Large intestine (tissue), 3 donors: ENCODE results near the gene TBC1D24. TPM values are rescaled to one million over a fixed set of nuclear protein-coding genes. Genes with fewer than 3 reads are reported as not detected.
A peak's percentile ranks its signal among the peaks of the same experiment; 100 is the strongest.
"Not testable (repeated sequence)": the region's sequence is repeated elsewhere in the genome, so short reads cannot be mapped to it uniquely, and the experiment has no call there.

Experiments used
- DNase-seq, 2 donors: peaks; one replicate each; pipeline versions ENCODE4 v3.0.0 to v3.0.0-alpha.2; 2013
- H3K27ac ChIP-seq: one replicate; pipeline ENCODE4 v1.5.1; 2013; ENCODE audit warnings: low read length
- H3K27me3 ChIP-seq: 2 replicates; pipeline ENCODE4 v1.6.1; 2013; ENCODE audit warnings: low read length; ENCODE audit not compliant: control insufficient read depth, insufficient read depth
- H3K36me3 ChIP-seq: 2 replicates; pipeline ENCODE4 v1.6.1; 2013; ENCODE audit warnings: low read length; ENCODE audit not compliant: control insufficient read depth, insufficient read depth
- H3K4me1 ChIP-seq: one replicate; pipeline ENCODE4 v1.6.1; 2013; ENCODE audit warnings: low read length; ENCODE audit not compliant: control insufficient read depth, insufficient read depth
- H3K4me3 ChIP-seq: one replicate; pipeline ENCODE4 v1.5.1; 2013; ENCODE audit warnings: low read length
- H3K9me3 ChIP-seq: one replicate; pipeline ENCODE4 v1.6.1; 2013; ENCODE audit warnings: mild to moderate bottlenecking, low read depth, low read length, moderate library complexity; ENCODE audit not compliant: control insufficient read depth
- WGBS: methylation state at CpG from one replicate; pipeline ENCODE4 v1.1.5; 2013; ENCODE audit warnings: low lambda C conversion rate; ENCODE audit not compliant: insufficient coverage; 5-methylcytosine and 5-hydroxymethylcytosine counted together
- polyA plus RNA-seq: library from polyadenylated mRNA; unstranded; fragments of 120-200 nt; gene quantifications from one replicate; pipeline ENCODE4 v1.2.1, GENCODE V29; 2013

The TBC1D24 gene
- polyA plus RNA-seq, 1 donor, result 15.1 TPM

DNA sequence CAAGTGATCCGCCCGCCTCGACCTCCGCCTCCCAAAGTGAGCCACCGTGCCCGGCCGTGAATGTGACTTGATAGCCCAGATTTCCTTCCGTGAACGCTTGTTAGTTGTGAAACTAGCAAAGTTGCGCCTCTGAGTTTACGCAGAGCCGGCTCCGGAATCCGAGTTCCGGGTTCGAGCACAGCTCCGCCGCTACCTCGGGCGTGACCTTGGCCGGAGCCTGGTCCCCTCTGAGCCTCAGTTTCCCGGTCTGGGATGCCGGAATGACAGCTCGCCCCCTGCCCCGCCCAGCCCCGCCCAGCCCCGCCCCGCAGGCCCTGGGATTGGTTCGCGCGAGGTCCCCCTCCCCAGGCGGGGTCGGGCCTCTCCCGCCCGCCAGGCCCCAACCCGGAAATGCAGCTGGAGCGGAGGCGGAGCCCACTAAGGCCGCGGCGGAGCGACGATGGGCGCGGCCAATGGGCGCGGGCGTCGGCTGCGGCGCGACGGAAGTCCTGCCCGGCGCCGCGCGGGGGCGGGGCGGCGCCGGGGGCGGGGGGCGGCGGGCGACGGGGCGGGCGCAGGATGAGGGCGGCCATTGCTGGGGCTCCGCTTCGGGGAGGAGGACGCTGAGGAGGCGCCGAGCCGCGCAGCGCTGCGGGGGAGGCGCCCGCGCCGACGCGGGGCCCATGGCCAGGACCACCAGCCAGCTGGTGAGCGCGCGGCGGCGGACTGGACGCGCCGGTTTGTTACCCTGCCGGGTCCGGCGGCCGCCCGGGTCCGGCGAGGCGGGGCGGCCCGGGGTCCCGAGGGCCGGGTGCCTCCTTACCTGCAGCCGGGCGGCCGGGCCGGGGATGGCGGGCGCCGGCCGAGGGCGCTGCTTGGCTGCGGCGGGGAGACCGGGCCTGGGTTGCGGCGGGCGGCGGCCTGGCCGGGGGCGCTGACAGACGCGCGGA lies 62.8 kb downstream of the TBC1D24 start, which contains the start of gene PDPK1:
TSS of gene PDPK1 (plus strand) at position 571 of the 929 bp plus-strand sequence. CDS start at position 663, 92 bp downstream.
- peak within 1 kb of the TSS; percentile 75 for H3K27ac ChIP-seq
- WGBS, result no CpG with 5 or more reads among the region's 126 CpGs
- no peaks in the 10 kb centered on the region for H3K27me3 ChIP-seq
- peak; percentile 95 to 96 for DNase-seq
- H3K36me3 ChIP-seq, result peaks cover 2% of the 10 kb centered on the region
- H3K4me1 ChIP-seq, result peaks cover 28% of the 10 kb centered on the region
- peak within 1 kb of the TSS; percentile 80 for H3K4me3 ChIP-seq
- no peaks in the 10 kb centered on the region for H3K9me3 ChIP-seq

DNA sequence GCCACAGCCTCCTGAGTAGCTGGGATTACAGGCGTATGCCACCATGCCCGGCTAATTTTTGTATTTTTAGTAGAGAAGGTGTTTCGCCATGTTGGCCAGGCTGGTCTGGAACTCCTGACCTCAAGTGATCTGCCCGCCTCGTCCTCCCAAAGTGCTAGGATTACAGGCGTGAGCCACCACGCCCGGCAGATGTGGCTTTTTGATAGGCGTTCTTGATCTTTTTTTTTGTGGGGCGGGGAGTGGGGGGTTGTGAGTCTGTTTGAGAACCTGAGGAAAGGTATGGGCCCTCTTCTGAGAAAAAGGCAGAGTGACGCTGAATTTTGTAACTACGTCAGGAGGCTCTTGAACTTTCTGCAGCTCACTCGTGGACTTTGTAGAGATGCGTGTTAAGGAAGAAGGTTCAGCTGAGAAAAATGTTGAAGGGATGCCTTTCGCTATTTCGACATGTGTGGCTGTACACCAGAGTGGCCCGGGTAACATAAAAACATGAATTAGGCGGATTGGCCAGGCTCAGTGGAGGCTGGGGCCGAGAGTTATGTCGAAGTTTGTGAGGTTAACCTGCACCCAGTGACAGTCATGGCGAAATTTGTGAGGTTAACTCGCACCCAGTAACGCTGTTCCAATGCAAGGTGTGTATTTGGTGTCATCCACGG lies 64.4 kb downstream of the TBC1D24 start:
- H3K4me3 ChIP-seq, result not testable (repeated sequence)
- 100% methylated on average over 2 of the region's 24 CpGs for WGBS

DNA sequence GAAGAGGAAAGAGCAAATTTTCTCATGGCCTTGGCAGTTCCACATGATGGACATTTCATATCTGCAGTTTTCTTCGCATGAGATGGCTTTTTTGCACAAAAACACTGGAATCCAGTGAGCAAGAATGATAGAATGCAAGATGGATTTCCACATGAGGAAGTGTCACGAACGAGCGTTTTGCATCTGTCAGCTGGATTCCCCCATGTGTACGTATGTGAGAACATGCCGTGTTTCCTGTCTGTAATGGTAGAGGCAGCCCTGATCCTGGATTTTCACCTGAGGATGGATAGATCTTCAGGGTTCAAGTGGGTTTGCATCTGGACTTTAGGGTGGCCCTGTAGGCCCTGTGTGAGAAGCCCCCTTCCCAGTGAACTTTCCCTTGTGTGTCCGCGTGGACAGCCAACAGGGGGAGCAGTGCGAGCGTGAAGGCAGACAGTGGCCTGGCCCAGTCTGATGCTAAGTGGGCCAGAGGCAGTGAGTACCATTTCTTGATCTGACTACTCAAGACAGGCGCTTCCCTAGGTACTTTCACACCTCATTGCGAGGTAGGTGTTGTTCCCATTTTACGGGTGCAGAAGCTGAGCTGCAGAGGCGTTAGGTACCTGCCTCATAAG lies 65.0 kb downstream of the TBC1D24 start:
- DNase-seq, H3K9me3 ChIP-seq, H3K36me3 ChIP-seq, H3K4me3 ChIP-seq, H3K27ac ChIP-seq, H3K27me3 ChIP-seq: not testable (repeated sequence)
- H3K4me1 ChIP-seq, result peaks cover 28% of the 10 kb centered on the region
- WGBS, result no CpG with 5 or more reads among the region's 14 CpGs

More for the DNA sequence above, 64.4 kb downstream of the TBC1D24 start:
- H3K4me1 ChIP-seq, result peaks cover 28% of the 10 kb centered on the region
- H3K9me3 ChIP-seq, H3K27ac ChIP-seq, H3K36me3 ChIP-seq, H3K27me3 ChIP-seq, DNase-seq: not testable (repeated sequence)

DNA sequence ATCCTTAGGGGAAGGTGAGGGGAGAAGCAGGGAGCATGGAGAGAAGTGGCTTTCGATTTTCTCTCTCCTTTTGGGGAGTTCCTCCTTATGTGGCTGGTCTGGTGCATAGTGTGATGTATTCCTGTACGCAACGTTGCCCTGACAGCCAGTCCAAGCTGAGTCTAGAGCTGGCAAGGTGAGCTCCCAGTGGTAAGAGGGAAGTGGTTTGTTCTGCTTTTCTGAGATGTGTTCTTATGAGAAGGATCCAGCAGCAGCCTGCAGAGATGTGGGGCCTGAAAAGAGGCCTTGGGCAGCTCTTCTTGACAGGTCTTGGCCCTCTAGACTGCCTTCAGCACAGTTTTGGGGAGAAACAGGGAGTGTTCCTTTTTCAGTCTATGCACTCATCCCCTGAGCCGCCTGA lies 66.0 kb downstream of the TBC1D24 start:
- not testable (repeated sequence) for H3K4me3 ChIP-seq, H3K36me3 ChIP-seq, H3K9me3 ChIP-seq, DNase-seq, H3K27me3 ChIP-seq, H3K27ac ChIP-seq
- WGBS, result no CpG with 5 or more reads among the region's 4 CpGs
- H3K4me1 ChIP-seq, result peaks cover 28% of the 10 kb centered on the region

DNA sequence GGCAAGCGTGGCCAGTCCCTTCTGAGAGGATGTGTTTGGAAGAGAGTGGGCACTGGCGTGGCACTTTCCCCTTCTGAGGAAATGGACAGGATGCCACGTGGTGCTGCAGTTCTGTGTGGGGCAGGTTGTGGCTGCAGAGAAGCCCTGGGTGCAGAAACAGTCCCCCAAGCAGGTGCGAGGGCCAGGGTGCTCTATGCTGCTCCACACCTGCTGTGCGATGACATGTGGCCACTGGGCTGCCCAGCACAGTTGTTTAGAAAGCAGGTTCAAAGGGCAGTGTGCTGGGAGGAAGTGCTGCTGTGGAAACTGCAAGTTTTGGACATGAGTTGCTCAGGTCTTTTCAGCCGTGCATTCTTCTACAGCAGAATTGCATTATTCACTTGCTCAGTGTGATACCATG lies 66.5 kb downstream of the TBC1D24 start:
- H3K9me3 ChIP-seq, H3K27me3 ChIP-seq, H3K4me3 ChIP-seq, H3K36me3 ChIP-seq, H3K27ac ChIP-seq: not testable (repeated sequence)
- H3K4me1 ChIP-seq, result peaks cover 26% of the 10 kb centered on the region
- peak in 1 of 2 donors; percentile 69 for DNase-seq
- WGBS, result 0% methylated on average over 1 of the region's 6 CpGs

DNA sequence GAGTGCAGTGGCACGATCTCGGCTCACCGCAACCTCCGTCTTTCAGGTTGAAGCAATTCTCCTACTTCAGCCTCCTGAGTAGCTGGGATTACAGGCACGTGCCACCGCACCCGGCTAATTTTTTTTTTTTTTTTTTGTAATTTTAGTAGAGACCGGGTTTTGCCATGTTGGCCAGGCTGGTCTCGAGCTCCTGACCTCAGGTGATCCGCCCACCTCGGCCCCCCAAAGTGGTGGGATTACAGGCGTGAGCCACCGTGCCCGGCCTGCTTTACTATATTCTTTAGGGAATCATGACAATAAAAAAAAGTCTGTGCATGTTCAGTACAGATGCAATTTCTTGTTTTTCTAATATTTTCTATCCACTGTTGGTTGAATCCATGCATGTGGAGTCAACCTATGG lies 68.8 kb downstream of the TBC1D24 start:
- H3K36me3 ChIP-seq, H3K4me3 ChIP-seq, DNase-seq, H3K9me3 ChIP-seq, H3K27me3 ChIP-seq, H3K27ac ChIP-seq: not testable (repeated sequence)
- WGBS, result 75% methylated on average over 4 of the region's 14 CpGs
- H3K4me1 ChIP-seq, result peaks cover 22% of the 10 kb centered on the region

DNA sequence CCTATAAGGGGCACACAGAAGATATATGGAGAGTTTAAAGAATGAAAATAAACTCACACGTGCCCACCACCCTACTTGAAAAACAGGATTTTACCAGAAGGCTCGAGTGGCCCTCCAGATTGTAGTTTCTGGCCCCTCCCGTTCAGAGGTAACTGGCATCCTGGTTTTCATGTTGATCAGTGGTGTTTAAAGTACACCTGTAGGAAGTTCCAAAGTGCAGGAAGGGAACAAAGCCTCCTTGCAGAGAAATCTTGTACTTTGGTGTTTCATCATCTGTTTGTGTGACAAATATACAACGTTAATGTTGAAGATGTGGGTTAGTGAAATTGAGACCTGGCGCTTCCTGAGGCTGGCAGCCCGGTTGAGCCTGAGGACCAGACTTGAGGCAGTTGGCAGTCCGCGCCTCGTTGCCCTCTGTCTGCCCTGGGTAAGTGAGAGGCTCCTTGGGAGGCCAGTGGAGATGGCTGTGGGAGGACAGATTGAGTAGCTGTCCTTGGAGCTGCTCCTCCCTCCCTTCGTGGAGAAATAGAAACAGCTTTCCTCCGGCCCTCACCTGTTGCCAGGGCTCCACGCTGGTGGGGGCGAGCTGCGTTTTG lies 75.5 kb downstream of the TBC1D24 start:
- DNase-seq, H3K27me3 ChIP-seq, H3K27ac ChIP-seq, H3K4me1 ChIP-seq, H3K36me3 ChIP-seq, H3K9me3 ChIP-seq, H3K4me3 ChIP-seq: not testable (repeated sequence)
- no CpG with 5 or more reads among the region's 14 CpGs for WGBS

DNA sequence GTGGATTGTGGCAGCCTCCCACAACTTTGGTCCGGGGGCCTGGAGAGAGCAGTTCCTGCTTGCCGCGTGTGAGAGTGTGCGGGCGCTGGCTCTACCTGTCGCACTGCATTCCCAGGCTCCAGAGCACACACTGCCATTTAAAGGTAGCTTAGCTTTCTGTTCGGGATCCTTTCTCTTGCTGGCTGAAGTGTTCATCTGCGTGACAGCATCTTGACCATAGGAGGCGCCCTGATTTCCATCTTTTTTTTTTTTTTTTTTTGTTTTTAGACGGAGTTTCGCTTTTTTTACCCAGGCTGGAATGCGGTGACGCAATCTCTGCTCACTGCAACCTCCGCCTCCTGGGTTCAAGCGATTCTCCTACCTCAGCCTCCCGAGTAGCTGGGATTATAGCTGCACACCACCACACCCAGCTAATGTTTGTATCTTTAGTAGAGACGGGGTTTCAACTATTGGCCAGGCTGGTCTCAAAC lies 76.5 kb downstream of the TBC1D24 start:
- peak in 1 of 2 donors; percentile 50 for DNase-seq
- 50% methylated on average over 5 of the region's 17 CpGs for WGBS
- H3K4me3 ChIP-seq, H3K4me1 ChIP-seq, H3K27me3 ChIP-seq, H3K36me3 ChIP-seq, H3K9me3 ChIP-seq: not testable (repeated sequence)
- peak overlapping the region; percentile 78 for H3K27ac ChIP-seq

DNA sequence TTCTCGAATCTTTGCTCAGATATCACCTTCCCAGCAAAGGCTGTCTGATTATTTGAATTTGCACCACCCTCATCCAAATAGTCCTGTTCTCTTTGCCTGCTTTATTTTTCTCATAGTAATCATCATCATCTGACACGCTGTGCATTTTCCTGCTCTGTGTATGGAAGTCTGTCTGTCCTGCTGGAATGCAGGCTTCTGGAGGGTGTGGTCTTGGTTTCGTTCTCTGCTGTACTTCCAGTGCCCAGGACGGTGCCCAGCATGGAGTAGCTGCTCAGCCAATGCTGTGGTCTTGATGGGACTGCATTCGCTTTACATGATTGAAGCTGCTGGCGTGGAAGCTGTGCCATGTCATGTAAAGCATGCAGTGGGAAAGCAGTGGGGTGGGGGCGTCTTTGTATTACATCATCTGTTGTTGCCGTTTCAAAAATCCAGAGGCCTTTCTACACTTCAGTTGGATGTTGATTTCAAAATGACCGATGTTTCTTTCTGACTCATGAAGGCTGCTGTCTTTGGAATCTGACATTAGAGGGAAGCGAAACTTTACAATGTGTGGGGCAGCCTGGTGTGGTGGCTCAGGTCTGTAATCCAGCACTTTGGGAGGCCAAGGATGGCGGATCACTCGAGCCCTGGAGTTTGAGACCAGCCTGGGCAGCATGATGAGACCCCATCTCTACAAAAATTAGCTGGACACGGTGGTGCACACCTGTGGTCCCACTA lies 79.9 kb downstream of the TBC1D24 start:
- not testable (repeated sequence) for H3K4me1 ChIP-seq, H3K27me3 ChIP-seq, DNase-seq, H3K9me3 ChIP-seq, H3K4me3 ChIP-seq, H3K27ac ChIP-seq, H3K36me3 ChIP-seq
- WGBS, result no CpG with 5 or more reads among the region's 13 CpGs
